NCI-H187 (cell line): ENCODE results near the gene IGFLR1.

Experiments
- DNase-seq, 2 experiments: peaks; one replicate each; lab custom pipeline; 2025; lab: John Stamatoyannopoulos, UW

Gene IGFLR1

GRCh38 chr19:35755550-35756376 is 13.5 kb upstream of the IGFLR1 start:
- DNase-seq = no peak

GRCh38 chr19:35755131-35755549 is 12.9 kb upstream of the IGFLR1 start:
- DNase-seq = no peak

DNA sequence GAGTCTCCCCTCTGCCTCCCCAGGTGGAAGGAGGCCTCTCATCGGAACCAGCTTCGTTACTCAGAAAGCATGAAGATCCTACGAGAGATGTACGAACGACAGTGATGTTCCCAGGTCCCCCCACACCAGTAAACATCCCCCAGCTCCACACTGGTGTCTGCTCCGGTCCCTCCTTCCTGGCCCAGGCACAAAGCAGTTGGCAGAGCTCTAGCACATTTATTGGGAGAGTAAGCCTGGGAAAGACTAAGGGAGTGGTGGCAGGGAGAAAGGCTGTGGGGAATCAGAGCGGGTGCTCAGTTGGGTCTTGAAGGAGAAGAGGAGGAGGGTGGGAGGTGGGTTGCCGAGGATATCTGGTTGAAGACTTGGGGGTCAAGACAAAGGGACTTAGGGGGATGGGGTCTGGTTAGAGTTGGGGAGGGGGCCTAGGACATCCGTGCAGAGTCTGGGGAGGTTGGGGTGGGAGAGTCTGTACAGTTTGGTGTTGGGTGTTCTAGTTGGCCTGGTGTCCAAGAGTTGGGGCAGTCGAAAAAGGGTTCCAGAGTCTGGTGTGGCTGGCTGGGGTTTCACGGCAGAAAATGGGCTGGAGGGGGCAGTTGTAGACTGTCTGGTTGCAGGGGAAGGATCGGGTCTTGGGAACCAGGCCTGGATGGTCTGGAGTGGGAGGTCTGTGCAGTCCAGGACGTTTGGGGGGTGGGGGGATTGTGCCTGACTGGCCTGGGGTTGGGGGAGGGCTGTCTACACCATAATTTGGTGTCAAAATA is 12.3 kb upstream of the IGFLR1 start:
- no peak for DNase-seq

- DNase-seq = no peak
Measured at GRCh38 chr19:35753634-35754369, 11.6 kb upstream of the IGFLR1 start.

- no peak for DNase-seq
Measured at GRCh38 chr19:35752746-35753350, 10.6 kb upstream of the IGFLR1 start.

GRCh38 chr19:35751839-35752745 is 9.8 kb upstream of the IGFLR1 start:
- DNase-seq = no peak

- DNase-seq = no peak
Measured at GRCh38 chr19:35750167-35750566, 7.9 kb upstream of the IGFLR1 start.

DNA sequence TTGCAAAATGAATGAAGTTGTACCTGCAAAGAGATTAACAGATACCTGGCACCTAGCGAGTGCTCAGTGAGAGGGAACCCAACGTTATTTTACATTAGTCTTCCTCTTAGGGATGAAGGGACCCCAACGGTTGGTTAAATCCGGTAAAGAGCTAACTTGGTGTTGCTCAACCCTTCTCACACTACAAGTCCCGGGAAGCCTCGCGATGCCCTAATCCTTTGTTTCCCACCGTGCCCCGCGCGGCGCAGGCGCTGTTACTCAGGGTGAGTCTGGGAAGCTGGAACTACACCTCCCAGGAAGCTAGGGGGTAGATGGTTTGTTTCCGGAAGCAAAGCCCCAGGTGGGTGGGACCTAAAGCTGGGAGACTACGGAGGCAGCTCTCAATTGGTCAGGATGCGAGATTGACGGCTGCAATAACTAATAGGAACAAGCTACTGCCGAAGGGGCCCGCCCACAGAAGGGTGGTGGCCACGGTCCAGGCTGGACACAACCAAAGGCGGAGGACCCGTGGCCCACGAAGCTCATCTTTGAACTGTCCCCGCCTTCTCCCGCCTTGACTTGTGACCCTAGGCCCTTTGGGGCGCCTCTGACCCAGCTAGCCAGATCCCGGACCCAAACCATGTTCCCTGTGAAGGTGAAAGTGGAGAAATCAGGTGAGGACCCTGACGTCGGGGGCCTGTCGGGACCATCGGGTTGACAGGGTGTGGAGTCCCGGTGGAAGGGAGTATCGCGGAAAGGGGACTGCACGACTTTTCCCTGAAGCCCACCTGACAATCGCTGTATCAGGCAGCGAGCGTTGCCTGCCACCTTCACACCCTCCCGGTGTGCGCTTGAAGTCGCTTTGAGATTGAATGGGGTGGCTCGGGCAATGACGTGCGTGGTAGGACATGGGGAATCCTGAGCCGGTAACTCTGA is 6.1 kb upstream of the IGFLR1 start, which contains the start of gene LIN37:
Gene LIN37 (plus strand): TSS at position 471 of the 915 bp plus-strand sequence. CDS start 149 bp downstream, at position 620.
- DNase-seq = peak; percentile 98

DNA sequence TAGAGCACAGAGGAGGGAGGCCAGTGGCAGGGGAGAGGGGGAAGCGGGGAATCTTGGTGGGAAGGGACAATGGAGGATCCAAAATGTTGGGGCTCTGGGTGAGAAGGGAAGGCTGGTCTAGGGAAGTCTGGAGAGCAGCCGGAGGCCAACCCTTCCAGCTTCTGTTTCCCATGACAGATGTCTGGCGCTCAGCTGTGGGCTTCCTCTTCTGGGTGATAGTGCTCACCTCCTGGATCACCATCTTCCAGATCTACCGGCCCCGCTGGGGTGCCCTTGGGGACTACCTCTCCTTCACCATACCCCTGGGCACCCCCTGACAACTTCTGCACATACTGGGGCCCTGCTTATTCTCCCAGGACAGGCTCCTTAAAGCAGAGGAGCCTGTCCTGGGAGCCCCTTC is 4.3 kb upstream of the IGFLR1 start:
- DNase-seq = no peak

DNA sequence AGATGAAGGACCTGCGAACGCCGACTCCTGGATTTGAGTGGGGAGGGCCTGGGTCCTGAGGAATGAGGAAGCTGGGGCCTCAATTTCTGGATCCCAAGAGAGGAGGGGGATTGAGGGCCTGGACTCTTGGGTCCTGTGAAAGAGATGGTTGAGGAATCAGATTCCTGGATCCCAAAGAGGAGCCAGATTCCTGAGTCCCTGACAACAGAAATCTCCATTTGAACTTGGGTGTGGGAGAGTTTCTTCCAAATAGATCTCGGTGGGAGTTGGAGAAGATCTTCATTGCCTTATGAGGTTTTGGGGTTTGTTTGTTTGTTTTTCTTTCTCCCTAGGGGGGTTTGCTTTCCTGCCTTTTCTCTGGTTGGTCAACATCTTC is 3.8 kb upstream of the IGFLR1 start:
- no peak for DNase-seq

DNA sequence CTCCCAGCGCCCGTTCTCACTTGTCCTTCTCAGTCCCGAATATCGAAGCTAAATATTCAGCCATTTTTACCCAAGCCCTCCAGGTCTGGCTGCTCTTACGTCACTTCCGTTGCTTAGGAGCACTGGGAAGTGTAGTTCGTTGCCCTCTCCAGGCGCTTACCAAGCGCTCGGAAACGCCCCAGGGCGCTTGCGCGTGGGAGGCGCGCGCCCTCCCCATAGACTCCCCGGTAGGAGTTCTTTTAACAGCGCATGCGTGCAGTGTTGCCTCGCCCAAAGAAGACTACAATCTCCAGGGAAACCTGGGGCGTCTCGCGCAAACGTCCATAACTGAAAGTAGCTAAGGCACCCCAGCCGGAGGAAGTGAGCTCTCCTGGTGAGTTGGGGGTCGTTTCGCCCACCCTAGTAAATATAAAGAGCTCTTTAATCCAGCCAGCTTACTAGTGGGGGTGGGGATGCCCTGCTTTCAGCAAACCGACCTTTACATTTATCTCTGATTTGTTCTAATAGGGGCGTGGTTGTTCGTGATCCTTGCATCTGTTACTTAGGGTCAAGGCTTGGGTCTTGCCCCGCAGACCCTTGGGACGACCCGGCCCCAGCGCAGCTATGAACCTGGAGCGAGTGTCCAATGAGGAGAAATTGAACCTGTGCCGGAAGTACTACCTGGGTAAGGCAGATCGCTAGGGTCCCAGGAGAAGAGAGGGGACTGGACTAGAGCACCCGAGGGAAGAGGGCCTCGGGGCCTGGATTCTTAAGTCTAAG is 3.3 kb upstream of the IGFLR1 start, which contains the start of the genes PSENEN and U2AF1L4:
Gene PSENEN (plus strand): TSS at position 324 of the 759 bp plus-strand sequence. CDS start 280 bp downstream, at position 604.
Gene U2AF1L4 (minus strand): TSS at position 91 of the 759 bp plus-strand sequence. CDS start 27 bp downstream, at position 64.
- peak; percentile 97 to 99 for DNase-seq

DNA sequence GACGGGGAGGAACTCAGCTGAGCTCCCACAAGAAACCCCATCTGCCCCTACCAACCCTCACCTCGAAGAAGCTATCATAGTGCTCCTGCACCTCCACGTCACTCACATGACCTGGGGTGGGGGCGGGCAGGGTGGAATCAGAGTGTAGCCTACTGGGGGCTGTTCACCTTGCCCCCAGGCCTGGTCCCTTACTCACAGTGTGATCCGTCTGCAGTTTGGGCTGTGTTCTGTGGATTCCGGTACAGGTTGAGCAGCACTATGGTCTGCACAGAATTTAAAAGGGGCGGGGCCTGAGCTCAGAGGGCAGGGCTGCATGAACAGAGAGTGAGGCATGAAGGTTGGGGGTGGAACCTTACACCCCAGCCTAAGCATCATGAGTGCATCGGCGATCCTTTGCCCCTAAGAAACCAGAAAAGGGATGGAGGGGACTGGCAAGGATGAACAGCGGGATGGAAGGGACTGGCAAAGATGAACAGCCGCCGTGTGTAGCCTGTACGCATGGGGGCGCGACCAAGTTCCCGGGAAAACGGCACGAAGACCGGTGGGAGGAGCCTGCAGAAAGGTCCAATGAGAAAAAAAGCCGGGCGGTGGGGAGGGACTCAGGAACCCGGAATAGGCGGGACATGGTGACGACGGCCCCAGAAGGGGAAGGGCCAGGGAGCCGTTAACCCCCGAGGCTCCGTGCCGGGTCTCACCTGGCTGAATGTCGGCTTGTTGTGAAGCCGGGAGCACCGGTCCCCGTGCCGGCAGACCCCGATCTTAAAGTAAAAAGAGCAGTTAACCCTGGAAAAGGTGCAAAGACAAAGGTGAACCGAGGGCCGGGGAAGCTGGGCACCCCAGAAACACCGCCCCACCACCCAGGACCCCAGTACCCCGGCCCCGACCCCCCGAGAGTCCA is 2.4 kb upstream of the IGFLR1 start:
- peak; percentile 87 to 98 for DNase-seq

- no peak for DNase-seq
Measured at GRCh38 chr19:35743640-35744429, 1.6 kb upstream of the IGFLR1 start.

DNA sequence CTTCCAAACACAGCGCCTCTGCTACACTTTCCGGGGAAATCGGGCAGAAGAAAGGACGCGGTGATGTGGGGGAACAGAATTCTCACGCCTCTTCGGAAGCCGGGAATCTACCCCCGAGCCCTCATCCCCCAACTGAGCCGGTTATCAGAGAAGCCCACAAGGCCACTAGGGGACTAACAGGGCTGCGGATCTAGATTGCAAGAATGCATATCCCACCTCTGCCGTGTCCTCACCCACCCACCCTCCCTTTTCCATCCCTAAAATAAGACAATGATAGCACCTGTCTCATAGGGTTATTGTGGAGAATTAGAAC is 1.1 kb downstream of the IGFLR1 start:
- DNase-seq = no peak

GRCh38 chr19:35740423-35741202 is 1.6 kb downstream of the IGFLR1 start:
- peak; percentile 97 to 98 for DNase-seq

GRCh38 chr19:35740108-35740422 is 2.2 kb downstream of the IGFLR1 start:
- DNase-seq = no peak
